Peyer's patch (tissue), 4 donors: ENCODE data around the gene SLC22A31.

Experiments
- POLR2A ChIP-seq, 2 donors: fragments of 450-650 bp; IDR thresholded peaks; one replicate each; pipeline ENCODE4 v1.5.1; 2017; ENCODE audit warnings: antibody characterized with exemption in 2 of 2, mild to moderate bottlenecking in 2 of 2, moderate library complexity in 2 of 2
- TF ChIP-seq, protein P1 (sequence below), 6 experiments: fragments of 450-650 bp in 4 of 6; fragments of 200-600 bp in 2 of 6; sonication (generic) in 1 of 6; IDR thresholded peaks; one replicate each; pipeline ENCODE4 v1.5.1; 2017 to 2019; ENCODE audit warnings: antibody characterized with exemption in 6 of 6, mild to moderate bottlenecking in 3 of 6, moderate library complexity in 1 of 6

DNA sequence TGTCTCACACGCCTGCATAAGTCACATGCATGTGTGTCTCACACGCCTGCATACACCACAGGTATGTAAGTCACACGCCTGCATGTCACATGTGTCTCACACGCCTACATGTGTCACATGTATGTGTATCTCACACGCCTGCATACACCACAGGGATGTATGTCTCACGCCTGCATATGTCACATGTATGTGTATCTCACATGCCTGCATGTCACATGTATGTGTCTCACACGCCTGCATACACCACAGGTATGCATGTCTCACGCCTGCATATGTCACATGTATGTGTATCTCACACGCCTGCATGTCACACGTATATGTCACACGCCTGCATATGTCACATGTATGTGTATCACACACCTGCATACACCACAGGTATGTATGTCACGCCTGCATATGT, 42.6 kb downstream of the SLC22A31 start:
- TF ChIP-seq, protein P1, sequence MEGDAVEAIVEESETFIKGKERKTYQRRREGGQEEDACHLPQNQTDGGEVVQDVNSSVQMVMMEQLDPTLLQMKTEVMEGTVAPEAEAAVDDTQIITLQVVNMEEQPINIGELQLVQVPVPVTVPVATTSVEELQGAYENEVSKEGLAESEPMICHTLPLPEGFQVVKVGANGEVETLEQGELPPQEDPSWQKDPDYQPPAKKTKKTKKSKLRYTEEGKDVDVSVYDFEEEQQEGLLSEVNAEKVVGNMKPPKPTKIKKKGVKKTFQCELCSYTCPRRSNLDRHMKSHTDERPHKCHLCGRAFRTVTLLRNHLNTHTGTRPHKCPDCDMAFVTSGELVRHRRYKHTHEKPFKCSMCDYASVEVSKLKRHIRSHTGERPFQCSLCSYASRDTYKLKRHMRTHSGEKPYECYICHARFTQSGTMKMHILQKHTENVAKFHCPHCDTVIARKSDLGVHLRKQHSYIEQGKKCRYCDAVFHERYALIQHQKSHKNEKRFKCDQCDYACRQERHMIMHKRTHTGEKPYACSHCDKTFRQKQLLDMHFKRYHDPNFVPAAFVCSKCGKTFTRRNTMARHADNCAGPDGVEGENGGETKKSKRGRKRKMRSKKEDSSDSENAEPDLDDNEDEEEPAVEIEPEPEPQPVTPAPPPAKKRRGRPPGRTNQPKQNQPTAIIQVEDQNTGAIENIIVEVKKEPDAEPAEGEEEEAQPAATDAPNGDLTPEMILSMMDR (IDR thresholded peaks at IDR 0.05): no peak
- no peak for TF ChIP-seq POLR2A (IDR thresholded peaks at IDR 0.05)
